ENCODE data around the gene MUC6. TPM values are rescaled to one million over a fixed set of nuclear protein-coding genes. Genes with fewer than 3 reads are reported as not detected.

Gene MUC6
- total and polyA plus RNA-seq, 2 of the 8 experiments (the other 6 are each of a cell fraction or from before 2014, with no cell fraction given), result not detected

DNA sequence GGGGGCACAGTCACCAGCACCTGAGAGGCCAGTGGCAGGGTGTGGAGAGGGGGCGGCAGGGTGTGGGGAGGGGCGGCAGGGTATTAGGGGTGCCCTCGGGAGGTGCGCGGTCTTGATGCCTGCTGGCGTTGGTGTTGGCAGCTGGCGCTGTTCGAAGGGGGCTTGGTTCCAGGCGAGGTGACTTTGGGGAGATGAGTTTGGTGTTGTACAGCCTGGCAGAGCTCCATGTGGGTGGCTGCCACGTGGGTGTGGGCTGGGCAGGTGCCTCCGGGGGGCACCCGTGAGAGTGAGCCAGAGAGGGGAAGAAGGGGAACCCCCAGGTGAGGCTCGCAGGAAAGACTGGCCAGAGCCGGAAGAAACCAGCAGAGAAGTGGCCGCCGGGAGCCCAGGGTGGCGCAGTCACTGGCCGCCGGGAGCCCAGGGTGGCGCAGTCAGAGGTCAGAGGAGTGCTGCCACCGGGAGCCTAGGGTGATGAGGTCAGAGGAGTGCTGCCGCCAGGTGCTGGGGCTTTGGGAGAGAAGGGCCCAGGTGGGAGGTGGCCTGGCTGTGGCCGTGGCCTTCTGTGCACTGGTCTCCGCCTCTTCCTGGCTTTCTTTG, 44.7 kb downstream of the MUC6 start:
- H4K5ac ChIP-seq (ENCODE audit: insufficient read length, low read depth, low read length), result no peak overlapping the region
- H3K56ac ChIP-seq (replicated peaks; ENCODE audit: insufficient read length, low read depth, low read length), result no peak overlapping the region
- H2BK120ac ChIP-seq (replicated peaks; ENCODE audit: low read depth, low read length), result no peak overlapping the region
- ChIA-PET CTCF (ENCODE audit: partially characterized antibody) (interaction anchor here (1.0 kb wide), 1 partner anchor 56 kb away, joined by 3 read pairs; no protein-coding TSS in a partner anchor), POLR2A (ENCODE audit: partially characterized antibody) (no interaction called here)
- H3K23ac ChIP-seq (ENCODE audit: insufficient read length), result no peak overlapping the region
- no peak overlapping the region for H2BK5ac ChIP-seq (ENCODE audit: low read depth, low read length)
- no peak overlapping the region for H3K18ac ChIP-seq (ENCODE audit: extremely low read depth, low read length)
- no peak overlapping the region for H3K4me3 ChIP-seq (ENCODE audit: extremely low read depth in 1 of 4, insufficient read depth in 2 of 4, low read depth in 3 of 4, low read length in 4 of 4)
- no peaks in the 10 kb centered on the region for H3K27me3 ChIP-seq (replicated peaks in 1 of 4; ENCODE audit: control insufficient read depth in 3 of 4, extremely low read depth in 1 of 4, insufficient read depth in 3 of 4, low read length in 3 of 4)
- TF ChIP-seq KDM5A (IDR thresholded peaks at IDR 0.05; ENCODE audit: low read length) (no peak), TCF12 (IDR thresholded peaks at IDR 0.05; ENCODE audit: low read depth, low read length) (no peak), POLR2AphosphoS5 (IDR thresholded peaks at IDR 0.05; ENCODE audit: low read depth, low read length) (no peak), CBX5 (IDR thresholded peaks at IDR 0.05; ENCODE audit: low read depth, low read length) (no peak), HDAC6 (IDR thresholded peaks at IDR 0.05; ENCODE audit: low read depth, low read length) (no peak), CBX8 (IDR thresholded peaks at IDR 0.05; ENCODE audit: borderline replicate concordance, low read depth, low read length) (no peak), CEBPB (IDR thresholded peaks at IDR 0.05; ENCODE audit: low read depth, low read length) (no peak), TBP (IDR thresholded peaks at IDR 0.05; ENCODE audit: low read depth, low read length) (no peak), SAP30 (IDR thresholded peaks at IDR 0.05; ENCODE audit: insufficient read depth, insufficient replicate concordance, low read length) (no peak), BCL11A (IDR thresholded peaks at IDR 0.05; ENCODE audit: low read depth in 2 of 2, low read length in 2 of 2) (no peak), SP1 (IDR thresholded peaks at IDR 0.05; ENCODE audit: low read depth, low read length) (no peak)
- TF ChIP-seq, protein P1, sequence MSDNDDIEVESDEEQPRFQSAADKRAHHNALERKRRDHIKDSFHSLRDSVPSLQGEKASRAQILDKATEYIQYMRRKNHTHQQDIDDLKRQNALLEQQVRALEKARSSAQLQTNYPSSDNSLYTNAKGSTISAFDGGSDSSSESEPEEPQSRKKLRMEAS (IDR thresholded peaks at IDR 0.05), result no peak
- H3K4ac ChIP-seq (replicated peaks; ENCODE audit: insufficient read length, low read depth, low read length), result no peak overlapping the region
- H2AFZ ChIP-seq (ENCODE audit: low read length), result no peak overlapping the region
- H3K27ac ChIP-seq (ENCODE audit: low read depth, low read length), result no peak overlapping the region
- no peaks in the 10 kb centered on the region for H3K9me3 ChIP-seq (ENCODE audit: insufficient read depth in 2 of 2, low read depth in 1 of 2, low read length in 1 of 2)
- no peaks in the 10 kb centered on the region for H3K4me1 ChIP-seq (replicated peaks in 1 of 4; ENCODE audit: control insufficient read depth in 3 of 4, insufficient read depth in 4 of 4, low read length in 3 of 4)
- no peak for FAIRE-seq
- no peak overlapping the region for H3K4me2 ChIP-seq (ENCODE audit: insufficient read depth in 1 of 2, low read depth in 2 of 2, low read length in 2 of 2)
- H4K91ac ChIP-seq (replicated peaks; ENCODE audit: insufficient read length, low read length), result no peak overlapping the region
- 91% methylated on average over 16 of the region's 24 CpGs; no CpG with 5 or more reads in 1 of the 2 experiments for WGBS, 2 experiments (ENCODE audit: extremely low coverage in 1 of 2, insufficient coverage in 1 of 2, insufficient read length in 1 of 2, insufficient replicate concordance in 2 of 2, low coverage in 1 of 2, low lambda C conversion rate in 2 of 2, missing lambda C conversion rate in 1 of 2)
- H3K79me2 ChIP-seq (ENCODE audit: control insufficient read depth in 1 of 2, insufficient read depth in 2 of 2, low read length in 2 of 2), result no peaks in the 10 kb centered on the region; a peak in 2 of 4 replicates
- no peak overlapping the region for H2BK12ac ChIP-seq (ENCODE audit: low read depth, low read length)
- H3K36me3 ChIP-seq (ENCODE audit: control insufficient read depth in 2 of 4, insufficient read depth in 4 of 4, low read length in 3 of 4), result peaks cover 14 to 41% (median 33%) of the 10 kb centered on the region in 4 experiments; a peak in 7 of 8 replicates
- 0 out of 2 replicates have a peak, but pooled peaks cover 2% of the 10 kb centered on the region for H3K79me1 ChIP-seq (ENCODE audit: low read depth, low read length)
- peaks cover 0 to 22% of the 10 kb centered on the region in 2 experiments for H4K20me1 ChIP-seq (replicated peaks in 1 of 2; ENCODE audit: control insufficient read depth in 1 of 2, insufficient read depth in 2 of 2, low read length in 2 of 2)
- H2BK15ac ChIP-seq (ENCODE audit: low read length), result no peak overlapping the region
- no peak overlapping the region for H3K9ac ChIP-seq (replicated peaks in 1 of 4; ENCODE audit: extremely low read depth in 1 of 4, low read depth in 3 of 4, low read length in 3 of 4)
- H3K23me2 ChIP-seq (ENCODE audit: low read depth, low read length), result no peaks in the 10 kb centered on the region
- H3K14ac ChIP-seq (ENCODE audit: insufficient read length), result no peak overlapping the region
- H2BK20ac ChIP-seq (ENCODE audit: low read length), result no peak overlapping the region
- DNase-seq (ENCODE audit: low read depth in 1 of 2, low spot score in 2 of 2), result no peak
- H2AK5ac ChIP-seq (ENCODE audit: low read depth, low read length), result no peak overlapping the region
- H4K8ac ChIP-seq (ENCODE audit: extremely low read depth, insufficient read depth, low read length), result 0 out of 2 replicates have a peak overlapping the region, but pooled peaks have one; percentile 68

All from H1 (cell line).